SK-N-SH treated with all-trans-retinoic acid at 6 μM for 48 hours (cell line): Measurements from ENCODE around the gene RHOC.

Experiments
- ATAC-seq: fragments of 200-7000 bp; cut with Tn5 transposase; 3 replicates; pipeline ENCODE4 v1.9.1; 2020; ENCODE audit warnings: mild to moderate bottlenecking, moderate library complexity
- ARNTL ChIP-seq: fragments of 450-650 bp; formaldehyde crosslinking; IDR thresholded peaks from 2 replicates; pipeline ENCODE4 v1.5.0; 2020; ENCODE audit warnings: low read depth, mild to moderate bottlenecking, moderate library complexity, borderline replicate concordance
- CREB5 ChIP-seq: fragments of 250-450 bp; sonication (Bioruptor Pico); IDR thresholded peaks from 2 replicates; pipeline ENCODE4 v1.5.1; 2020; ENCODE audit warnings: low read depth, mild to moderate bottlenecking, moderate library complexity
- CSDC2 ChIP-seq: fragments of 250-450 bp; sonication (Bioruptor Pico); IDR thresholded peaks from 2 replicates; pipeline ENCODE4 v1.5.0; 2020; ENCODE audit warnings: mild to moderate bottlenecking, moderate library complexity
- CSRNP3 ChIP-seq: fragments of 250-450 bp; sonication (Bioruptor Pico); IDR thresholded peaks from 2 replicates; pipeline ENCODE4 v1.5.1; 2021; ENCODE audit warnings: mild to moderate bottlenecking, moderate library complexity
- ESRRG ChIP-seq: fragments of 250-450 bp; sonication (Bioruptor Pico); IDR thresholded peaks from 2 replicates; pipeline ENCODE4 v1.6.1; 2021; ENCODE audit warnings: mild to moderate bottlenecking
- GLIS3 ChIP-seq: fragments of 250-450 bp; sonication (Bioruptor Pico); IDR thresholded peaks from 2 replicates; pipeline ENCODE4 v1.5.0; 2020; ENCODE audit warnings: mild to moderate bottlenecking, moderate library complexity
- ISL1 ChIP-seq: fragments of 250-450 bp; sonication (Bioruptor Pico); IDR thresholded peaks from 2 replicates; pipeline ENCODE4 v2.1.2; 2022; ENCODE audit warnings: mild to moderate bottlenecking, moderate library complexity
- OSR1 ChIP-seq: fragments of 250-450 bp; sonication (Bioruptor Pico); IDR thresholded peaks from 2 replicates; pipeline ENCODE4 v1.8.0; 2022; ENCODE audit warnings: moderate library complexity, mild to moderate bottlenecking, inconsistent platforms
- PATZ1 ChIP-seq: fragments of 250-450 bp; sonication (Bioruptor Pico); IDR thresholded peaks from 2 replicates; pipeline ENCODE4 v1.8.0; 2020; ENCODE audit warnings: mild to moderate bottlenecking, moderate library complexity, borderline replicate concordance
- PPARA ChIP-seq: fragments of 250-450 bp; sonication (Bioruptor Pico); IDR thresholded peaks from 2 replicates; pipeline ENCODE4 v1.5.0; 2020; ENCODE audit warnings: mild to moderate bottlenecking, borderline replicate concordance
- RARB ChIP-seq: fragments of 250-450 bp; sonication (Bioruptor Pico); IDR thresholded peaks from 2 replicates; pipeline ENCODE4 v1.8.0; 2021; ENCODE audit warnings: mild to moderate bottlenecking, moderate library complexity
- SNAI2 ChIP-seq: fragments of 250-450 bp; sonication (Bioruptor Pico); IDR thresholded peaks from 2 replicates; pipeline ENCODE4 v1.5.0; 2020; ENCODE audit warnings: mild to moderate bottlenecking, moderate library complexity
- TCF4 ChIP-seq: fragments of 250-450 bp; sonication (Bioruptor Pico); IDR thresholded peaks from 2 replicates; pipeline ENCODE4 v1.8.0; 2021; ENCODE audit warnings: mild to moderate bottlenecking, moderate library complexity, borderline replicate concordance
- TOX ChIP-seq: fragments of 250-450 bp; sonication (Bioruptor Pico); IDR thresholded peaks from 2 replicates; pipeline ENCODE4 v1.8.0; 2021; ENCODE audit warnings: mild to moderate bottlenecking, moderate library complexity, borderline replicate concordance
- TSHZ2 ChIP-seq: fragments of 250-450 bp; sonication (Bioruptor Pico); IDR thresholded peaks from 2 replicates; pipeline ENCODE4 v1.5.0; 2020; ENCODE audit warnings: mild to moderate bottlenecking, moderate library complexity
- ZC3H10 ChIP-seq: fragments of 250-450 bp; sonication (Bioruptor Pico); IDR thresholded peaks from 2 replicates; pipeline ENCODE4 v1.5.1; 2021; ENCODE audit warnings: mild to moderate bottlenecking, moderate library complexity
- ZFP3 ChIP-seq: fragments of 250-450 bp; sonication (Bioruptor Pico); IDR thresholded peaks from 2 replicates; pipeline ENCODE4 v1.5.0; 2020; ENCODE audit warnings: mild to moderate bottlenecking, moderate library complexity
- ZNF565 ChIP-seq: fragments of 450-650 bp; formaldehyde crosslinking; conservative IDR thresholded peaks from 2 replicates; pipeline ENCODE4 v1.5.0; 2020; ENCODE audit warnings: low read depth, mild to moderate bottlenecking, moderate library complexity
- ZNF70 ChIP-seq: fragments of 450-650 bp; formaldehyde crosslinking; IDR thresholded peaks from 2 replicates; pipeline ENCODE4 v1.5.0; 2020; ENCODE audit warnings: mild to moderate bottlenecking, moderate library complexity
- ZNF8 ChIP-seq: fragments of 450-650 bp; formaldehyde crosslinking; IDR thresholded peaks from 2 replicates; pipeline ENCODE4 v1.5.0; 2020; ENCODE audit warnings: mild to moderate bottlenecking, moderate library complexity

RHOC gene

GRCh38 chr1:112699425-112700144 is 7.3 kb downstream of the RHOC start:
- TF ChIP-seq ZNF565 (CRISPR knock-in tag) (no peak), ARNTL (CRISPR knock-in tag) (no peak), PPARA (CRISPR knock-in tag) (no peak), ESRRG (CRISPR knock-in tag) (no peak), TCF4 (CRISPR knock-in tag) (no peak), CREB5 (CRISPR knock-in tag) (no peak), GLIS3 (no peak), ZFP3 (CRISPR knock-in tag) (no peak), ZNF8 (CRISPR knock-in tag) (no peak), SNAI2 (CRISPR knock-in tag) (no peak), TOX (CRISPR knock-in tag) (no peak), CSDC2 (CRISPR knock-in tag) (no peak), ISL1 (no peak), OSR1 (no peak), ZC3H10 (CRISPR knock-in tag) (no peak), CSRNP3 (no peak), PATZ1 (no peak), ZNF70 (CRISPR knock-in tag) (no peak), TSHZ2 (CRISPR knock-in tag) (no peak)
- no peak for ATAC-seq

- TF ChIP-seq ZNF70 (CRISPR knock-in tag) (no peak), ESRRG (CRISPR knock-in tag) (no peak), ISL1 (no peak), RARB (CRISPR knock-in tag) (no peak), ZC3H10 (CRISPR knock-in tag) (no peak), SNAI2 (CRISPR knock-in tag) (no peak), TOX (CRISPR knock-in tag) (no peak), OSR1 (no peak), CREB5 (CRISPR knock-in tag) (no peak)
- no peak for ATAC-seq
Observed at GRCh38 chr1:112698366-112699310, 8.3 kb downstream of the RHOC start.
